Natural killer cell (primary cell): ENCODE data around the gene DDRGK1. TPM values are rescaled to one million over a fixed set of nuclear protein-coding genes. Genes with fewer than 3 reads are reported as not detected.

Experiments used
- ATAC-seq, 3 donors: fragments of 150-1000 bp in 2 of 3; fragments of 200-7000 bp in 1 of 3; cut with Tn5 transposase; 1 replicate in 1 of 3; 2 replicates in 2 of 3; pipeline ENCODE4 v1.10.0; 2021; ENCODE audit warnings: mild to moderate bottlenecking in 2 of 3, moderate library complexity in 2 of 3
- DNase-seq, 2 donors: peaks; one replicate each; pipeline versions ENCODE4 v3.0.0 to v3.0.0-alpha.2; 2013 to 2021; ENCODE audit warnings: mixed read lengths in 1 of 2
- H3K27ac ChIP-seq: one replicate; pipeline ENCODE4 v1.5.1; 2013; ENCODE audit warnings: mild to moderate bottlenecking, low read length
- H3K27me3 ChIP-seq: one replicate; pipeline ENCODE4 v1.6.1; 2013; ENCODE audit warnings: low read length; ENCODE audit not compliant: control insufficient read depth, insufficient read depth
- H3K36me3 ChIP-seq: one replicate; pipeline ENCODE4 v1.6.1; 2013; ENCODE audit warnings: low read length; ENCODE audit not compliant: control insufficient read depth, insufficient read depth
- H3K4me1 ChIP-seq: one replicate; pipeline ENCODE4 v1.6.1; 2013; ENCODE audit warnings: low read length; ENCODE audit not compliant: control insufficient read depth, insufficient read depth
- H3K4me3 ChIP-seq: one replicate; pipeline ENCODE4 v1.5.1; 2013; ENCODE audit warnings: low read length
- H3K9me3 ChIP-seq: one replicate; pipeline ENCODE4 v1.6.1; 2013; ENCODE audit warnings: low read length; ENCODE audit not compliant: control insufficient read depth, insufficient read depth
- H3K27ac Mint-ChIP-seq, 2 donors: one replicate each; pipeline ENCODE4 v1.8.0; 2022; ENCODE audit warnings: mild to moderate bottlenecking in 2 of 2, mixed read lengths in 2 of 2, moderate library complexity in 1 of 2
- H3K27me3 Mint-ChIP-seq, 2 donors: one replicate each; pipeline ENCODE4 v1.8.0; 2022; ENCODE audit warnings: low read depth in 2 of 2, mixed read lengths in 2 of 2
- H3K36me3 Mint-ChIP-seq: one replicate; pipeline ENCODE4 v1.8.0; 2022; ENCODE audit warnings: mixed read lengths
- H3K4me1 Mint-ChIP-seq, 2 donors: one replicate each; pipeline ENCODE4 v1.8.0; 2022; ENCODE audit warnings: mixed read lengths in 2 of 2
- H3K4me3 Mint-ChIP-seq: one replicate; pipeline ENCODE4 v1.8.0; 2022; ENCODE audit warnings: mild to moderate bottlenecking, moderate library complexity, mixed read lengths
- H3K9me3 Mint-ChIP-seq, 2 donors: one replicate each; pipeline ENCODE4 v1.8.0; 2022; ENCODE audit warnings: mixed read lengths in 2 of 2
- CTCF ChIP-seq: fragments of 200-600 bp; IDR thresholded peaks from one replicate; pipeline ENCODE4 v1.8.0; 2022; ENCODE audit warnings: antibody characterized with exemption
- WGBS: methylation state at CpG from one replicate; pipeline ENCODE4 v1.1.7; 2013; ENCODE audit warnings: missing lambda C conversion rate; ENCODE audit not compliant: insufficient coverage; 5-methylcytosine and 5-hydroxymethylcytosine counted together
- intact Hi-C: fragments of 100-400 bp; cut with micrococcal nuclease; formaldehyde crosslinking; loops from one replicate; pipeline ENCODE4 v1.14.2; 2022
- total RNA-seq, 4 donors: library from RNA; stranded (reverse); fragments of 120-200 nt in 1 of 4; gene quantifications; one replicate each; pipeline versions ENCODE4 v1.2.3 to v1.2.4, GENCODE V29; 2013 to 2022

Gene DDRGK1
- total RNA-seq, 3 donors from 2014 or later (not counting 1 experiment from before 2014, with no cell fraction given), result 47.8 to 52.6 (median 52.4) TPM

- Mint-ChIP-seq H3K4me1 (peaks cover 0 to 9% of the 10 kb centered on the region in 2 donors), H3K27ac (no peak overlapping the region), H3K9me3 (no peaks in the 10 kb centered on the region), H3K36me3 (no peaks in the 10 kb centered on the region), H3K27me3 (no peaks in the 10 kb centered on the region), H3K4me3 (no peak overlapping the region)
- Histone ChIP-seq H3K27ac (no peak overlapping the region), H3K27me3 (no peaks in the 10 kb centered on the region), H3K9me3 (no peaks in the 10 kb centered on the region), H3K36me3 (peaks cover 68% of the 10 kb centered on the region), H3K4me3 (no peak overlapping the region), H3K4me1 (no peaks in the 10 kb centered on the region)
- intact Hi-C loops, result no loop called here
- ATAC-seq (no peak), DNase-seq (no peak)
- 96% methylated on average over 18 of the region's 18 CpGs for WGBS
- no peak for TF ChIP-seq CTCF
These were observed 12.1 kb downstream of the DDRGK1 start for GRCh38 chr20:3192226-3193015.

- no peak overlapping the region for H3K4me3 ChIP-seq
- no peak overlapping the region for H3K27ac ChIP-seq
- Mint-ChIP-seq H3K4me1 (peaks cover 0 to 4% of the 10 kb centered on the region in 2 donors), H3K9me3 (no peaks in the 10 kb centered on the region), H3K36me3 (no peaks in the 10 kb centered on the region), H3K27me3 (no peaks in the 10 kb centered on the region), H3K27ac (no peak overlapping the region), H3K4me3 (no peak overlapping the region)
- ATAC-seq (no peak), DNase-seq (no peak)
- H3K9me3 ChIP-seq, result no peaks in the 10 kb centered on the region
- H3K36me3 ChIP-seq, result peaks cover 60% of the 10 kb centered on the region
- 96% methylated on average over 14 of the region's 14 CpGs for WGBS
- intact Hi-C loops, result no loop called here
- H3K4me1 ChIP-seq, result no peaks in the 10 kb centered on the region
- H3K27me3 ChIP-seq, result no peaks in the 10 kb centered on the region
- no peak for TF ChIP-seq CTCF
These were observed 13.8 kb downstream of the DDRGK1 start for GRCh38 chr20:3190681-3191111.

GRCh38 chr20:3189561-3190131 lies 14.8 kb downstream of the DDRGK1 start:
- intact Hi-C loops, result no loop called here
- Mint-ChIP-seq H3K4me3 (no peak overlapping the region), H3K9me3 (no peaks in the 10 kb centered on the region), H3K27ac (peak overlapping the region; percentile 3 to 23), H3K4me1 (no peaks in the 10 kb centered on the region), H3K27me3 (no peaks in the 10 kb centered on the region), H3K36me3 (no peaks in the 10 kb centered on the region)
- no peak overlapping the region for H3K4me3 ChIP-seq
- H3K4me1 ChIP-seq, result no peaks in the 10 kb centered on the region
- no peaks in the 10 kb centered on the region for H3K27me3 ChIP-seq
- H3K36me3 ChIP-seq, result peaks cover 51% of the 10 kb centered on the region
- no peaks in the 10 kb centered on the region for H3K9me3 ChIP-seq
- no peak overlapping the region for H3K27ac ChIP-seq
- no peak for DNase-seq
- 91% methylated on average over 3 of the region's 4 CpGs for WGBS
- TF ChIP-seq CTCF, result no peak
- ATAC-seq, result no peak
